ENCODE results near the gene NR4A3.

The NR4A3 gene

DNA sequence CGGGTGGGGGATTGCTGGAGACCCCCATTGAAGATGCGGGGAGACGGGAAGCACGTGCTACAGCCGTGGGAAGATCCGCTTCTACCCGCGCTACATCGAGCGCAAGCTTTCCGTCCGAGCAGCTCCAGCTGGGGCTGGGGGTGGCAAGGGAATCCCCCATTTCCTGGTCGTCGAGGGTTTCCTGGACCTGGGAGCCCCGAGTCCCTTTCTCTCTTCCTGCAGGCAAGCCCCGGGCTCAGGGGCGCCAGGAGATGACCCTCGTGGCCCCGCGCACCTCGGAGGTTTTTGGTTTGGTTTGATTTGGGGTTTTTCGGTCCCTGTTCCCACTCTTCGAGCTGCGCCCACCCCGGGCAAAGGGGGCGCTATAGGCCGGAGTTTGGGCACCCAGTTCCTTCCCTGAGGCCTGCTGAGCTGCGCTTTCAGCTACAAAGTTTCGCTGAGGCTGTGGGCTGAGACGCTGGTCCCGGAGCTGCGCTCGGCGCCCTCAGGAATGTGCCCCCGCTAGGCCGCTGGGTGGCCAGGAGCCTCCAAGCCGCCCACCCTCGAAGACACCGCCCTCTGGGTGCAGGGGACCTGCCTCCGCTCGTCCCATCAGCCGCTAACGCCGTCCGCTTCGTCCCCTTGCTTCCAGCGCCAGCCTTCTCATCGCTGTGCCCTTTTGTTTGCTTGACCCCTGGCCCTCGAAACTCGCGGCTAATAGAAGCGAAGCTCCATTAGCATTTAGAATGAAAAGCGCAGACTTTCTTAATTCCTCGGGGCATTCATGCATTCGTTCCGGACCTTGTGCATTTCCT lies 2.9 kb downstream of the NR4A3 start:
- H3K14ac ChIP-seq (ENCODE audit: low read length in 2 of 2): peak overlapping the region in 1 of 2 experiments; percentile 57
- peak overlapping the region; percentile 92 for H2BK15ac ChIP-seq (ENCODE audit: low read depth, poor library complexity, severe bottlenecking)
- H2BK120ac ChIP-seq (ENCODE audit: low read depth, low read length): no peak overlapping the region
- H2BK12ac ChIP-seq (ENCODE audit: low read length in 2 of 2): peak overlapping the region in 1 of 2 experiments; percentile 37
- no peaks in the 10 kb centered on the region for H3K9me3 ChIP-seq (ENCODE audit: control insufficient read depth, low read length)
- H2BK5ac ChIP-seq (ENCODE audit: low read depth, low read length, poor library complexity, severe bottlenecking): no peak overlapping the region
- H3K36me3 ChIP-seq (ENCODE audit: control insufficient read depth in 1 of 2, insufficient read depth in 2 of 2, low read depth in 1 of 2, low read length in 2 of 2): peaks cover 0 to 7% of the 10 kb centered on the region in 2 experiments
- H3K18ac ChIP-seq (ENCODE audit: low read depth in 1 of 2, low read length in 2 of 2): no peak overlapping the region
- no peak overlapping the region for H4K91ac ChIP-seq (ENCODE audit: low read length)
- H2AK5ac ChIP-seq (ENCODE audit: low read length, severe bottlenecking): no peak overlapping the region
- peak overlapping the region; percentile 96 for H3K4me2 ChIP-seq (ENCODE audit: low read length, poor library complexity, severe bottlenecking)
- H3K79me1 ChIP-seq (replicated peaks; ENCODE audit: low read length, poor library complexity, severe bottlenecking): no peaks in the 10 kb centered on the region
- no peak overlapping the region for H3K27ac ChIP-seq (ENCODE audit: low read length, poor library complexity, severe bottlenecking)
- H3K4ac ChIP-seq (ENCODE audit: low read depth in 1 of 2, low read length in 2 of 2): no peak overlapping the region
- peak overlapping the region; percentile 98 for H3K9ac ChIP-seq (ENCODE audit: low read length)
- H3K27me3 ChIP-seq (ENCODE audit: control insufficient read depth in 1 of 2, insufficient read depth in 1 of 2, low read length in 2 of 2): peaks cover 35 to 57% of the 10 kb centered on the region in 2 experiments
- peak overlapping the region in 1 of 2 experiments; percentile 46 for H3K23ac ChIP-seq (ENCODE audit: low read length in 2 of 2)
- H3K4me3 ChIP-seq (ENCODE audit: insufficient read depth in 1 of 2, low read depth in 1 of 2, low read length in 2 of 2): peak overlapping the region; percentile 48 to 98
- peak; percentile 60 for DNase-seq
- peak overlapping the region; percentile 55 for H4K8ac ChIP-seq (ENCODE audit: low read length)
- under 1% methylated on average over 51 of the region's 56 CpGs for WGBS
- peak overlapping the region; percentile 60 for H2AFZ ChIP-seq (ENCODE audit: low read depth, low read length)
- peaks cover 47% of the 10 kb centered on the region for H3K4me1 ChIP-seq (ENCODE audit: control insufficient read depth, insufficient read depth, low read depth, low read length)

DNA sequence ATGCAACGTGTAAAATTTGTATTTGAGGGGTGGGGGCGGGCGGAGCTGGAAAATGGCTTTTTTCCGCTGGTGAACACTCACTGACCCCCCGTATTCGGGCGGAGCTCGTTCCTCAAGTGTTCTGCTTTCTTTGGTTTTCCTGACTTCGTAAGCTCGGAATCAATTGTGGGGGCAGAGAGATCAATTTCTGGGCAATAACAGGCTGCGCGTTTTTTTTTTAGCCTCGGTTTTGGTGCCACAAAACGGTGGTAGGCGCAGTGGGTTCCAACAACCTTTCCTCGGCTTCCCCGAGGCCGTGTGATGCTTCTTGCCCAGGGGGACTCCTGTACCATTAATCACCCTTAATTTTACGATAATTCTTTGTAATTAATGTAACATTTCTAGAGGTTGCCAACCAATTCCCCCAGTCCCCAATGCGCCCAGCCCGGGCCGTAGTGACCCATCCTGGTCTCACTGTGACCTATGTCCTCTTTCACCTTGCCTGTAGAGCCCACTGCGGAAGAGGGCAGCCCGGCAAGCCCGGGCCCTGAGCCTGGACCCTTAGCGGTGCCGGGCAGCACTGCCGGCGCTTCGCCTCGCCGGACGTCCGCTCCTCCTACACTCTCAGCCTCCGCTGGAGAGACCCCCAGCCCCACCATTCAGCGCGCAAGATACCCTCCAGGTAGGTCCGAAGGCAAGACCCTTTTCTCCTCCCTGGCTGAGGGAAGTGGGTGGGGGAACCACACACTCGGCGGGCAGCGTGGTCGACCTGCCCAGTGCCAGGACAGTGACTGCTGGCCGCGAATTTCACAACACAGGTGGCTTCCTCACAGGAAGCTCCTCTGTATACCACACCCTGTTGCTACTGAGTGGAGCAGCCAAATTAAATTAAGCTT lies 3.7 kb downstream of the NR4A3 start:
- no peak overlapping the region for H2AK5ac ChIP-seq (ENCODE audit: low read length, severe bottlenecking)
- no peaks in the 10 kb centered on the region for H3K9me3 ChIP-seq (ENCODE audit: control insufficient read depth, low read length)
- no peak overlapping the region for H3K18ac ChIP-seq (ENCODE audit: low read depth in 1 of 2, low read length in 2 of 2)
- H3K79me1 ChIP-seq (replicated peaks; ENCODE audit: low read length, poor library complexity, severe bottlenecking): no peaks in the 10 kb centered on the region
- 14% methylated on average over 28 of the region's 44 CpGs for WGBS
- H2BK5ac ChIP-seq (ENCODE audit: low read depth, low read length, poor library complexity, severe bottlenecking): no peak overlapping the region
- H3K4ac ChIP-seq (ENCODE audit: low read depth in 1 of 2, low read length in 2 of 2): no peak overlapping the region
- H4K91ac ChIP-seq (ENCODE audit: low read length): no peak overlapping the region
- no peak overlapping the region for H2BK15ac ChIP-seq (ENCODE audit: low read depth, poor library complexity, severe bottlenecking)
- no peak overlapping the region for H3K27ac ChIP-seq (ENCODE audit: low read length, poor library complexity, severe bottlenecking)
- H3K9ac ChIP-seq (ENCODE audit: low read length): peak overlapping the region; percentile 98
- peaks cover 0 to 14% of the 10 kb centered on the region in 2 experiments for H3K36me3 ChIP-seq (ENCODE audit: control insufficient read depth in 1 of 2, insufficient read depth in 2 of 2, low read depth in 1 of 2, low read length in 2 of 2)
- peak overlapping the region in 1 of 2 experiments; percentile 61 for H3K23ac ChIP-seq (ENCODE audit: low read length in 2 of 2)
- H2BK12ac ChIP-seq (ENCODE audit: low read length in 2 of 2): no peak overlapping the region
- H4K8ac ChIP-seq (ENCODE audit: low read length): no peak overlapping the region
- H3K4me3 ChIP-seq (ENCODE audit: insufficient read depth in 1 of 2, low read depth in 1 of 2, low read length in 2 of 2): peak overlapping the region in 1 of 2 experiments; percentile 98
- peaks cover 44% of the 10 kb centered on the region for H3K4me1 ChIP-seq (ENCODE audit: control insufficient read depth, insufficient read depth, low read depth, low read length)
- no peak overlapping the region for H2AFZ ChIP-seq (ENCODE audit: low read depth, low read length)
- H3K14ac ChIP-seq (ENCODE audit: low read length in 2 of 2): no peak overlapping the region
- no peak for DNase-seq
- peak overlapping the region; percentile 96 for H3K4me2 ChIP-seq (ENCODE audit: low read length, poor library complexity, severe bottlenecking)
- no peak overlapping the region for H2BK120ac ChIP-seq (ENCODE audit: low read depth, low read length)
- peaks cover 36 to 62% of the 10 kb centered on the region in 2 experiments for H3K27me3 ChIP-seq (ENCODE audit: control insufficient read depth in 1 of 2, insufficient read depth in 1 of 2, low read length in 2 of 2)

DNA sequence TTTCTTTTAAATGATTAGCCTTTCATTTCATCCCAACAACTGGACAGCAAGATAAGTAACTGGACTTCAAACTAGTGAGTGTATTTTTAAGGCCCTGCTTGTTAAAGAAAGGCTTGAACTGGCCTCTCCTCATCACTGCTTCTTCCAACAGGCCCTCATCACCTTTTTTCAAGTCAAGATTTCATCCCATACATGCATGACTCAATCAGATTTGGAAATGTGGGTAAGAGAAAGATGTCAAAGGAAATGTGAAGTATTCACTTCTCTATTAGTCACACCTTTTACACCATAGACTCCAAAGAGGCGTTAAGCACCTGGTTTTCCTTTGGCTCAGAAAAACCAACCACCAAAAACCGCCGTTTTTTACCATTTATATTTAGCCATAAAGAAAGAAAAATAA lies 4.9 kb downstream of the NR4A3 start:
- Histone ChIP-seq H3K4ac (ENCODE audit: low read depth in 1 of 2, low read length in 2 of 2) (no peak overlapping the region), H3K27ac (ENCODE audit: low read length, poor library complexity, severe bottlenecking) (no peak overlapping the region), H3K4me3 (ENCODE audit: insufficient read depth in 1 of 2, low read depth in 1 of 2, low read length in 2 of 2) (no peak overlapping the region), H3K36me3 (ENCODE audit: control insufficient read depth in 1 of 2, insufficient read depth in 2 of 2, low read depth in 1 of 2, low read length in 2 of 2) (peaks cover 0 to 14% of the 10 kb centered on the region in 2 experiments), H3K18ac (ENCODE audit: low read depth in 1 of 2, low read length in 2 of 2) (no peak overlapping the region), H2BK120ac (ENCODE audit: low read depth, low read length) (no peak overlapping the region), H3K4me2 (ENCODE audit: low read length, poor library complexity, severe bottlenecking) (no peak overlapping the region), H4K8ac (ENCODE audit: low read length) (no peak overlapping the region), H3K9me3 (ENCODE audit: control insufficient read depth, low read length) (no peaks in the 10 kb centered on the region), H4K91ac (ENCODE audit: low read length) (no peak overlapping the region), H2BK5ac (ENCODE audit: low read depth, low read length, poor library complexity, severe bottlenecking) (no peak overlapping the region), H2BK15ac (ENCODE audit: low read depth, poor library complexity, severe bottlenecking) (no peak overlapping the region), H3K27me3 (ENCODE audit: control insufficient read depth in 1 of 2, insufficient read depth in 1 of 2, low read length in 2 of 2) (peaks cover 36 to 68% of the 10 kb centered on the region in 2 experiments), H3K14ac (ENCODE audit: low read length in 2 of 2) (no peak overlapping the region), H2AFZ (ENCODE audit: low read depth, low read length) (no peak overlapping the region), H3K79me1 (replicated peaks; ENCODE audit: low read length, poor library complexity, severe bottlenecking) (no peaks in the 10 kb centered on the region), H3K9ac (ENCODE audit: low read length) (no peak overlapping the region), H3K23ac (ENCODE audit: low read length in 2 of 2) (no peak overlapping the region), H3K4me1 (ENCODE audit: control insufficient read depth, insufficient read depth, low read depth, low read length) (peaks cover 38% of the 10 kb centered on the region), H2AK5ac (ENCODE audit: low read length, severe bottlenecking) (no peak overlapping the region), H2BK12ac (ENCODE audit: low read length in 2 of 2) (no peak overlapping the region)
- peak; percentile 7 for DNase-seq
- 89% methylated on average over 3 of the region's 3 CpGs for WGBS

DNA sequence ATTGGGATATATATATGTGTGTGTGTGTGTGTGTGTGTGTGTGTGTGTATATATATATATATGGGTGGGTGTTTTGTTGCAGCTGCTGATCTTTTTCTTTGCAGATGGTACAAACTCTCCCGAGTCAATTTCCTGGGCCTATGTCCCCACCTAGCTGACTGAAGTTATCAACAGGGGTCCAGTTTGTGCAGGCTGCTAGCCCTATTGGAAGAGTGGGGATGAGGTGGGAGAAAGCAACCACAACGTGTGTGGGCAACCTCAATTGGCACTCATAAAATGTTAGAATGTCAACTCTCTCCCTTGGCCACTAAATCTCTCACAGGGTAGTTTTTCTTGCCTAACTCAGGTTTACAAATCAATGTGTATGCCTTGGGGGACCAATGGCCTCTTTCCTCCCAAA lies 5.6 kb downstream of the NR4A3 start:
- Histone ChIP-seq H3K27ac (ENCODE audit: low read length, poor library complexity, severe bottlenecking) (no peak overlapping the region), H2BK15ac (ENCODE audit: low read depth, poor library complexity, severe bottlenecking) (no peak overlapping the region), H3K23ac (ENCODE audit: low read length in 2 of 2) (no peak overlapping the region), H3K4me3 (ENCODE audit: insufficient read depth in 1 of 2, low read depth in 1 of 2, low read length in 2 of 2) (no peak overlapping the region), H4K8ac (ENCODE audit: low read length) (no peak overlapping the region), H3K36me3 (ENCODE audit: control insufficient read depth in 1 of 2, insufficient read depth in 2 of 2, low read depth in 1 of 2, low read length in 2 of 2) (peaks cover 0 to 14% of the 10 kb centered on the region in 2 experiments), H3K9ac (ENCODE audit: low read length) (no peak overlapping the region), H3K14ac (ENCODE audit: low read length in 2 of 2) (no peak overlapping the region), H3K27me3 (ENCODE audit: control insufficient read depth in 1 of 2, insufficient read depth in 1 of 2, low read length in 2 of 2) (peaks cover 36 to 68% of the 10 kb centered on the region in 2 experiments), H3K18ac (ENCODE audit: low read depth in 1 of 2, low read length in 2 of 2) (no peak overlapping the region), H2AK5ac (ENCODE audit: low read length, severe bottlenecking) (no peak overlapping the region), H2BK120ac (ENCODE audit: low read depth, low read length) (no peak overlapping the region), H2BK12ac (ENCODE audit: low read length in 2 of 2) (no peak overlapping the region), H3K9me3 (ENCODE audit: control insufficient read depth, low read length) (no peaks in the 10 kb centered on the region), H2AFZ (ENCODE audit: low read depth, low read length) (no peak overlapping the region), H4K91ac (ENCODE audit: low read length) (no peak overlapping the region), H3K4ac (ENCODE audit: low read depth in 1 of 2, low read length in 2 of 2) (no peak overlapping the region), H3K4me1 (ENCODE audit: control insufficient read depth, insufficient read depth, low read depth, low read length) (peaks cover 34% of the 10 kb centered on the region), H2BK5ac (ENCODE audit: low read depth, low read length, poor library complexity, severe bottlenecking) (no peak overlapping the region), H3K4me2 (ENCODE audit: low read length, poor library complexity, severe bottlenecking) (no peak overlapping the region), H3K79me1 (replicated peaks; ENCODE audit: low read length, poor library complexity, severe bottlenecking) (no peaks in the 10 kb centered on the region)
- DNase-seq: peak; percentile 6
- WGBS: 62% methylated on average over 2 of the region's 2 CpGs

Data from mesenchymal stem cell (in vitro differentiated cells and primary cell).